Measurements from ENCODE around the gene PHTF1. TPM values are rescaled to one million over a fixed set of nuclear protein-coding genes. Genes with fewer than 3 reads are reported as not detected.

PHTF1 gene
- total and polyA plus RNA-seq, 8 donors, result 20.0 to 36.1 (median 22.9) TPM

- H3K27me3 ChIP-seq, result no peaks in the 10 kb centered on the region
- ATAC-seq, result no peak
- intact Hi-C loops (cut with DNase I), result no loop called here
- no peaks in the 10 kb centered on the region for H3K9me3 ChIP-seq
- no peak for TF ChIP-seq CTCF (IDR thresholded peaks at IDR 0.05)
- no peak for DNase-seq
- H3K4me1 ChIP-seq, result peaks cover 0 to 7% of the 10 kb centered on the region in 2 donors
- H3K36me3 ChIP-seq, result peaks cover 0 to 4% of the 10 kb centered on the region in 2 donors
- H3K4me3 ChIP-seq, result no peak overlapping the region
- no peak overlapping the region for H3K27ac ChIP-seq
Observed at GRCh38 chr1:113678159-113678469, 81.2 kb downstream of the PHTF1 start.

GRCh38 chr1:113677250-113678158 is 81.8 kb downstream of the PHTF1 start:
- Histone ChIP-seq H3K36me3 (peaks cover 0 to 8% of the 10 kb centered on the region in 2 donors), H3K27me3 (no peaks in the 10 kb centered on the region), H3K27ac (no peak overlapping the region), H3K4me3 (no peak overlapping the region), H3K9me3 (no peaks in the 10 kb centered on the region), H3K4me1 (peaks cover 0 to 7% of the 10 kb centered on the region in 2 donors)
- peak in 2 of 4 donors; percentile 32 to 44 for DNase-seq
- peak; percentile 63 for ATAC-seq
- intact Hi-C loops (cut with DNase I), result no loop called here
- TF ChIP-seq CTCF (IDR thresholded peaks at IDR 0.05), result peak; percentile 38 to 44

GRCh38 chr1:113676524-113676923 is 82.8 kb downstream of the PHTF1 start:
- DNase-seq (no peak), ATAC-seq (no peak)
- Histone ChIP-seq H3K27ac (no peak overlapping the region), H3K4me3 (no peak overlapping the region), H3K4me1 (peaks cover 0 to 7% of the 10 kb centered on the region in 2 donors), H3K27me3 (no peaks in the 10 kb centered on the region), H3K36me3 (peaks cover 0 to 11% of the 10 kb centered on the region in 2 donors), H3K9me3 (no peaks in the 10 kb centered on the region)
- intact Hi-C loops (cut with DNase I), result no loop called here
- TF ChIP-seq CTCF (IDR thresholded peaks at IDR 0.05), result no peak

GRCh38 chr1:113675302-113675701 is 84.0 kb downstream of the PHTF1 start:
- peaks cover 0 to 7% of the 10 kb centered on the region in 2 donors for H3K4me1 ChIP-seq
- DNase-seq (no peak), ATAC-seq (no peak)
- peaks cover 0 to 11% of the 10 kb centered on the region in 2 donors for H3K36me3 ChIP-seq
- TF ChIP-seq CTCF (IDR thresholded peaks at IDR 0.05), result no peak
- intact Hi-C loops (cut with DNase I), result no loop called here
- H3K9me3 ChIP-seq, result no peaks in the 10 kb centered on the region
- no peaks in the 10 kb centered on the region for H3K27me3 ChIP-seq
- H3K4me3 ChIP-seq, result no peak overlapping the region
- no peak overlapping the region for H3K27ac ChIP-seq

GRCh38 chr1:113674591-113674990 is 84.7 kb downstream of the PHTF1 start:
- intact Hi-C loops (cut with DNase I), result no loop called here
- Histone ChIP-seq H3K9me3 (no peaks in the 10 kb centered on the region), H3K4me1 (peaks cover 0 to 7% of the 10 kb centered on the region in 2 donors), H3K36me3 (peaks cover 0 to 11% of the 10 kb centered on the region in 2 donors), H3K27ac (no peak overlapping the region), H3K27me3 (no peaks in the 10 kb centered on the region), H3K4me3 (no peak overlapping the region)
- no peak for DNase-seq
- peak; percentile 47 for ATAC-seq
- TF ChIP-seq CTCF (IDR thresholded peaks at IDR 0.05), result no peak
